PC-3 (cell line): ENCODE measurements around the gene PPP1R14C. TPM values are rescaled to one million over a fixed set of nuclear protein-coding genes. Genes with fewer than 3 reads are reported as not detected.
A peak's percentile ranks its signal among the peaks of the same experiment; 100 is the strongest.

Experiments used
- ATAC-seq: fragments of 200-7000 bp; cut with Tn5 transposase; 2 replicates; pipeline ENCODE4 v1.9.1; 2020; ENCODE audit warnings: mild to moderate bottlenecking, moderate library complexity
- Bru-seq: library from RNA; stranded (reverse); fragments of 400-500 nt; gene quantifications from one replicate; lab custom pipeline; 2021; lab: Mats Ljungman, UMichigan
- BruChase-seq, 2 experiments: library from RNA; stranded (reverse); fragments of 400-500 nt; gene quantifications; one replicate each; lab custom pipeline; 2021; lab: Mats Ljungman, UMichigan
- BruUV-seq: library from RNA; stranded (reverse); fragments of 400-500 nt; replicated peaks from 2 replicates; lab custom pipeline; 2021; lab: Mats Ljungman, UMichigan
- CTCF ChIA-PET: fragments of 300-600 bp; sonication (Branson Sonifier 250); formaldehyde crosslinking; loops from one replicate; lab custom pipeline; 2022; ENCODE audit warnings: antibody characterized with exemption; lab: Charles Lee
- POLR2A ChIA-PET: fragments of 300-600 bp; sonication (Branson Sonifier 250); formaldehyde crosslinking; loops from one replicate; lab custom pipeline; 2022; ENCODE audit warnings: antibody characterized with exemption; ENCODE audit not compliant: unreplicated experiment; lab: Charles Lee
- DNase-seq: peaks from one replicate; pipeline ENCODE4 v3.0.0-alpha.2; 2015
- H2AFZ ChIP-seq: fragments of 300-600 bp; sonication (generic); 2 replicates; pipeline ENCODE4 v1.6.0; 2016; ENCODE audit warnings: antibody characterized with exemption, low read length
- H3F3A ChIP-seq: fragments of 300-600 bp; sonication (generic); one replicate; pipeline ENCODE4 v1.6.0; 2017; ENCODE audit warnings: antibody characterized with exemption, low read length, control low read depth, mild to moderate bottlenecking; ENCODE audit not compliant: unreplicated experiment
- H3K27ac ChIP-seq: fragments of 300-600 bp; sonication (generic); 2 replicates; pipeline ENCODE4 v1.5.1; 2016; ENCODE audit warnings: mild to moderate bottlenecking, low read length
- H3K27me3 ChIP-seq: fragments of 300-600 bp; sonication (generic); 2 replicates; pipeline ENCODE4 v1.6.1; 2016; ENCODE audit warnings: low read length, mixed read lengths
- H3K36me3 ChIP-seq: fragments of 300-600 bp; sonication (generic); 2 replicates; pipeline ENCODE4 v1.6.1; 2016; ENCODE audit warnings: low read depth, mixed run types, low read length, mixed read lengths
- H3K4me1 ChIP-seq: fragments of 300-600 bp; sonication (generic); 2 replicates; pipeline ENCODE4 v1.5.1; 2016; ENCODE audit warnings: low read length; ENCODE audit not compliant: insufficient read depth
- H3K4me2 ChIP-seq: fragments of 300-600 bp; sonication (generic); 2 replicates; pipeline ENCODE4 v1.6.0; 2016; ENCODE audit warnings: low read length
- H3K4me3 ChIP-seq: fragments of 300-600 bp; sonication (generic); 2 replicates; pipeline ENCODE4 v1.5.1; 2016; ENCODE audit warnings: mild to moderate bottlenecking, low read length, mixed read lengths
- H3K79me2 ChIP-seq: fragments of 300-600 bp; sonication (generic); 2 replicates; pipeline ENCODE4 v1.6.1; 2017; ENCODE audit warnings: low read length, mixed read lengths
- H3K9ac ChIP-seq: fragments of 300-600 bp; sonication (generic); 2 replicates; pipeline ENCODE4 v1.6.0; 2016; ENCODE audit warnings: mild to moderate bottlenecking, low read length
- H3K9me2 ChIP-seq: fragments of 300-600 bp; sonication (generic); replicated peaks from 2 replicates; pipeline ENCODE4 v1.6.1; 2016; ENCODE audit warnings: mixed run types, low read length, mixed read lengths
- H3K9me3 ChIP-seq: fragments of 300-600 bp; sonication (generic); 2 replicates; pipeline ENCODE4 v1.6.1; 2016; ENCODE audit warnings: low read length, mixed read lengths
- H4K20me1 ChIP-seq: fragments of 300-600 bp; sonication (generic); 2 replicates; pipeline ENCODE4 v1.6.1; 2016; ENCODE audit warnings: low read length, mixed read lengths
- EZH2 ChIP-seq: fragments of 300-600 bp; sonication (generic); IDR thresholded peaks from one replicate; pipeline ENCODE4 v1.6.1; 2017; ENCODE audit warnings: antibody characterized with exemption, mild to moderate bottlenecking, low read length; ENCODE audit not compliant: unreplicated experiment
- EZH2phosphoT487 ChIP-seq: fragments of 300-600 bp; sonication (generic); IDR thresholded peaks from 2 replicates; pipeline ENCODE4 v1.6.1; 2018; ENCODE audit warnings: mild to moderate bottlenecking, antibody characterized with exemption, low read length, borderline replicate concordance
- intact Hi-C: fragments of 100-400 bp; cut with micrococcal nuclease; formaldehyde crosslinking; loops from 2 replicates; pipeline ENCODE4 v1.9.0; 2023
- long read RNA-seq: library from polyadenylated mRNA; unstranded; transcript quantifications from one replicate; pipeline ENCODE4 v2.0.0, GENCODE V29; 2021; ENCODE audit not compliant: unreplicated experiment
- total RNA-seq: library from RNA; depleted of rRNA; stranded (reverse); fragments of >200 nt; gene quantifications from 2 replicates; pipeline ENCODE4 v1.2.3, GENCODE V29; 2014; rRNA removed
- TF ChIP-seq, protein P1 (sequence below): fragments of 300-600 bp; sonication (generic); conservative IDR thresholded peaks from 2 replicates; pipeline ENCODE4 v1.5.1; 2017; ENCODE audit warnings: antibody characterized with exemption, low read depth, mild to moderate bottlenecking, low read length

PPP1R14C gene
- total RNA-seq (1.1 and 3.0 TPM in 2 replicates), Bru-seq, nascent RNA (percentile 12 among the genes with signal in this experiment), BruChase-seq, experiment 1, labeled RNA remaining after a 6-hour chase (percentile 9 among the genes with signal in this experiment), BruChase-seq, experiment 2, labeled RNA remaining after a 2-hour chase (percentile 6 among the genes with signal in this experiment)
- long read RNA-seq, result 0 reads

DNA sequence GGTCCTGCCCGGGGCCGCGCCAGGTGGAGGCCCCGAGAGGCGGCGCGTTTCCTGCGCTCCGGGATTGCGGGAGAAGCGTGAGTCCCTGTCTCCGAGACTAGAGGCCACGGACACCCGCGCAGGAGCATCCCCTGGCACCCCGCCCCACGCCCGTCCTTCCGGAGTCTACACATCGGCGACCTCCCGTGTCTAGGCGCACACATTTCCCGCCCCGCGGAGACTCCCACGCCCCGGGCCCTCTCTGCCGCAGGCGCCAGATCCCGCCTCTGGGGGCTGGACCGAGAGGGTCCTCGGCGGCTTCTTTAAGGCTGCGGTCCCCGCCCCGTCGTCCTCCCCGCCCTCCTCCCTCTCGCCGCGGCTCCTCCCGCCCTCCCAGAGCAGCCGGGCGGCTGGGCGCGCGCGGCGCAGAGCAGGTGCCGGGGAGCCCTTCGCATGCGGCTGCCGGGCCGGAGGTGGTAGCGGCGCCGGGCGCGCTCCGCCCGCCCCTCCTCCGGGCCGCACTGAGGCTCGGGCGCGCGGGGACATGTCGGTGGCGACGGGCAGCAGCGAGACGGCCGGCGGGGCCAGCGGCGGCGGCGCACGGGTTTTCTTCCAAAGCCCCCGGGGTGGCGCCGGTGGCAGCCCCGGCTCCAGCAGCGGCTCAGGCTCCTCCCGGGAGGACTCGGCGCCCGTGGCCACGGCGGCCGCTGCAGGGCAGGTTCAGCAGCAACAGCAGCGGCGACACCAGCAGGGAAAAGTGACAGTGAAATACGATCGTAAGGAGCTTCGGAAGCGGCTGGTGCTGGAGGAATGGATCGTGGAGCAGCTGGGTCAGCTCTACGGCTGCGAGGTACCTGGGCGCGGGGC, at the start of gene PPP1R14C:
Gene PPP1R14C, plus strand, starts transcription at position 375 of the 846 bp plus-strand sequence. Its CDS starts 149 bp downstream, at position 524.
- TF ChIP-seq EZH2phosphoT487, result no peak
- TF ChIP-seq EZH2, result no peak
- TF ChIP-seq, protein P1, sequence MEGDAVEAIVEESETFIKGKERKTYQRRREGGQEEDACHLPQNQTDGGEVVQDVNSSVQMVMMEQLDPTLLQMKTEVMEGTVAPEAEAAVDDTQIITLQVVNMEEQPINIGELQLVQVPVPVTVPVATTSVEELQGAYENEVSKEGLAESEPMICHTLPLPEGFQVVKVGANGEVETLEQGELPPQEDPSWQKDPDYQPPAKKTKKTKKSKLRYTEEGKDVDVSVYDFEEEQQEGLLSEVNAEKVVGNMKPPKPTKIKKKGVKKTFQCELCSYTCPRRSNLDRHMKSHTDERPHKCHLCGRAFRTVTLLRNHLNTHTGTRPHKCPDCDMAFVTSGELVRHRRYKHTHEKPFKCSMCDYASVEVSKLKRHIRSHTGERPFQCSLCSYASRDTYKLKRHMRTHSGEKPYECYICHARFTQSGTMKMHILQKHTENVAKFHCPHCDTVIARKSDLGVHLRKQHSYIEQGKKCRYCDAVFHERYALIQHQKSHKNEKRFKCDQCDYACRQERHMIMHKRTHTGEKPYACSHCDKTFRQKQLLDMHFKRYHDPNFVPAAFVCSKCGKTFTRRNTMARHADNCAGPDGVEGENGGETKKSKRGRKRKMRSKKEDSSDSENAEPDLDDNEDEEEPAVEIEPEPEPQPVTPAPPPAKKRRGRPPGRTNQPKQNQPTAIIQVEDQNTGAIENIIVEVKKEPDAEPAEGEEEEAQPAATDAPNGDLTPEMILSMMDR, result no peak
- Histone ChIP-seq H3K27ac (no peak within 1 kb of the TSS), H3K79me2 (no peaks in the 10 kb centered on the region), H3K36me3 (no peaks in the 10 kb centered on the region), H3K4me2 (peak within 1 kb of the TSS; percentile 89), H3F3A (no peaks in the 10 kb centered on the region), H3K9ac (no peak within 1 kb of the TSS), H3K4me3 (peak within 1 kb of the TSS; percentile 71), H2AFZ (peak within 1 kb of the TSS; percentile 76), H3K9me2 (no peaks in the 10 kb centered on the region), H3K9me3 (no peaks in the 10 kb centered on the region), H4K20me1 (no peaks in the 10 kb centered on the region), H3K4me1 (peaks cover 39% of the 10 kb centered on the region), H3K27me3 (no peaks in the 10 kb centered on the region)
- CTCF ChIA-PET, result no interaction called here
- intact Hi-C loops, result no loop called here
- peak; percentile 44 for DNase-seq
- ATAC-seq, result peak; percentile 53
- no TSS peak for BruUV-seq
- POLR2A ChIA-PET, result no interaction called here

DNA sequence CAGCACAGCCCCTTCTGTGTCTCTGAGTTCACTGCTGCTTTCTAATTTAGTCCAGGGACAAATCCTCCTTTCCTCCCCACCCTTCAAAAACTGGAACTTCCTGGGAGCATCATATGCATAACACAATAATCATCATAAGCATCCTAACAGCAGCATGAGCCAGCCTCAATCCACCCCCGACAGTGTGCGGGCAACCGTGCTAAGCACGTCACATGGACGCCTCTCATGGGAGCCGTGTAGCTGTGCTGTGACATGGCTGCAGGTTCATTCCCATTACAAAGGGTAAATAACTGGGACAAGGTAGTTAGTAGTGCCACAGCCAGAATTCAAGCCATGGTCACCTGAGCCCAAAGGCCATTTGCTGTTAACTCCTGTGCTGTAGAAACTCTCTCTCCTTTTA, 49.4 kb upstream of the PPP1R14C start:
- Histone ChIP-seq H3K4me2 (no peak overlapping the region), H3K36me3 (no peaks in the 10 kb centered on the region), H4K20me1 (no peaks in the 10 kb centered on the region), H3K9ac (no peak overlapping the region), H3K4me1 (no peaks in the 10 kb centered on the region), H3K79me2 (no peaks in the 10 kb centered on the region), H3K27me3 (peaks cover 14% of the 10 kb centered on the region; the same call in 1 of the 2 replicates), H3K4me3 (no peak overlapping the region), H3F3A (no peaks in the 10 kb centered on the region), H3K9me2 (no peaks in the 10 kb centered on the region), H3K27ac (no peak overlapping the region), H3K9me3 (no peaks in the 10 kb centered on the region), H2AFZ (no peak overlapping the region)
- TF ChIP-seq EZH2 (no peak), EZH2phosphoT487 (no peak)
- TF ChIP-seq, protein P1, result no peak
- no peak for DNase-seq
- no TSS peak for BruUV-seq
- ChIA-PET CTCF (no interaction called here), POLR2A (no interaction called here)
- ATAC-seq, result no peak
- intact Hi-C loops, result no loop called here

DNA sequence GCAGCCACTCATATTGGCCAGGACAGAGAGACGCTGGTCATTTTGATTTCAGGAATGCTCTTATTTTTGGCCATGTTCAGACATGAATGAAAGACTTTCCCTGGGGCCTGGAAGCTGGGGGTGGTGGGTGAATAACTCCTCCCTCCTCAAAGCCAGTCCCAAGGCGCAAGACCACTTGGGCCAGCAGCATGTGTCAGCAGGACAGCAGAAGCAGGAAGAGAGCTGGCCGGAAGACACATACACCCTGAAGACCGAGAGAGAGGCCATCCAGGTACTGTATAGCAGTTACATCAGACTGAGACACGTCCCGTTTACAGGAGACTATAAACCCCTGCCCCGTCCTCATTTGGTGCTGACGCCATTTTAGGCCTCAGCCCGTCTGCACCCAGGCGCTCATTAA, 44.7 kb upstream of the PPP1R14C start:
- H3K27ac ChIP-seq, result no peak overlapping the region
- no peak overlapping the region for H2AFZ ChIP-seq
- no peaks in the 10 kb centered on the region for H4K20me1 ChIP-seq
- no TSS peak for BruUV-seq
- no peaks in the 10 kb centered on the region for H3K36me3 ChIP-seq
- H3K9me2 ChIP-seq, result no peaks in the 10 kb centered on the region
- no peak for DNase-seq
- H3K79me2 ChIP-seq, result no peaks in the 10 kb centered on the region
- TF ChIP-seq, protein P1, result no peak
- TF ChIP-seq EZH2phosphoT487 (no peak), EZH2 (no peak)
- peaks cover 14% of the 10 kb centered on the region; the same call in 1 of the 2 replicates for H3K27me3 ChIP-seq
- no peak overlapping the region for H3K4me3 ChIP-seq
- no peak overlapping the region for H3K9ac ChIP-seq
- intact Hi-C loops, result no loop called here
- ATAC-seq, result no peak
- no peaks in the 10 kb centered on the region for H3F3A ChIP-seq
- no peak overlapping the region for H3K4me2 ChIP-seq
- CTCF ChIA-PET, result no interaction called here
- no peaks in the 10 kb centered on the region for H3K4me1 ChIP-seq
- no peaks in the 10 kb centered on the region for H3K9me3 ChIP-seq
- POLR2A ChIA-PET, result no interaction called here
